NCI-H2196 treated with DMSO at 0.1 percent for 48 hours (cell line): ENCODE results near the gene CREBBP.

Source experiments
- DNase-seq: peaks from one replicate; lab custom pipeline; 2025; ENCODE audit not compliant: unreplicated experiment; lab: John Stamatoyannopoulos, UW

Gene CREBBP

GRCh38 chr16:3825103-3825502 lies 55.4 kb downstream of the CREBBP start:
- DNase-seq, result no peak

- no peak for DNase-seq
Observed at GRCh38 chr16:3824121-3824795, 56.3 kb downstream of the CREBBP start.

GRCh38 chr16:3823427-3823826 lies 57.1 kb downstream of the CREBBP start:
- DNase-seq, result no peak

- no peak for DNase-seq
Observed at GRCh38 chr16:3822366-3823045, 58.0 kb downstream of the CREBBP start.

GRCh38 chr16:3821184-3821583 lies 59.3 kb downstream of the CREBBP start:
- no peak for DNase-seq

GRCh38 chr16:3819746-3820724 lies 60.5 kb downstream of the CREBBP start:
- DNase-seq, result peak; percentile 76

GRCh38 chr16:3819175-3819527 lies 61.4 kb downstream of the CREBBP start:
- no peak for DNase-seq

- no peak for DNase-seq
Observed at GRCh38 chr16:3816326-3816725, 64.2 kb downstream of the CREBBP start.

- no peak for DNase-seq
Observed at GRCh38 chr16:3814755-3815154, 65.8 kb downstream of the CREBBP start.

- no peak for DNase-seq
Observed at GRCh38 chr16:3812469-3813172, 67.9 kb downstream of the CREBBP start.

GRCh38 chr16:3810818-3811217 lies 69.7 kb downstream of the CREBBP start:
- no peak for DNase-seq

- no peak for DNase-seq
Observed at GRCh38 chr16:3810198-3810664, 70.3 kb downstream of the CREBBP start.

- no peak for DNase-seq
Observed at GRCh38 chr16:3808308-3809063, 72.0 kb downstream of the CREBBP start.

- no peak for DNase-seq
Observed at GRCh38 chr16:3807425-3808123, 72.9 kb downstream of the CREBBP start.

- no peak for DNase-seq
Observed at GRCh38 chr16:3804426-3805016, 76.0 kb downstream of the CREBBP start.

GRCh38 chr16:3800477-3801270 lies 79.8 kb downstream of the CREBBP start:
- no peak for DNase-seq

- no peak for DNase-seq
Observed at GRCh38 chr16:3800019-3800418, 80.5 kb downstream of the CREBBP start.

- DNase-seq, result no peak
Observed at GRCh38 chr16:3799354-3799753, 81.2 kb downstream of the CREBBP start.
